ENCODE measurements around the gene ATP2C2.

Gene ATP2C2

DNA sequence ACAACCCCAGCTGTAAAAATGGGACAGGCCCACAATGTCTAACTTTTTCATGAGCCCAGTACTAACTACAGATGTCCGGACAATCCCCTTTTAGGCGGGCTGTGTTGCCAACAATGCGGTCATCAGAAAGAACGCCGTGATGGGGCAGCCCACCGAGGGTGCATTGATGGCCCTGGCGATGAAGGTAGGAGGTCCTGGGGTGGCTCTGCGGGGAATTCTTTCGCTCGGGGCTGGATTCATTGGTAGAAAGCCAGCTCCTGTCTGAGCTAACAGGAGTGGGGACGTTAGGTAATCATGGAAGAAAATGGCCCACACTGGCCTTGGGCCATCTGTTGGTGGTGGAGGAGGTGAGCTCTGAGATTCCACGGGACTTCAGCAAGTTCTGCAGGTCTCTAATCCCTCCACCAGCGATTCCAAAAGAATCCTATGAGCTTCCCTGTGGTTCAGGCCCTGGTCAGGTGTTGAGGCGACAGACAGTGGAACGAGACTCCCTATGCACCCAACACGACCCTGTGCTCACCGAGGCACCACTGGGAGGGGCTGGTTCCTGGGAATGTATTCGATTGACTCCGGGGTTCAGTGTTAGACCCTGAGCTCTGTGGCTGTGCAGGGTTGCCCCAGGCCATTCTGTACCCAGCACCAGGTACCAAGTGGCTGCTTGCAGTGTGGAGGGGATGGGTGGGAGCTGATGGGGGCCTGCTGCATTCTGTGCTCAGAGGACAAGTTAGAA is 74.2 kb downstream of the ATP2C2 start:
- H3K79me2 ChIP-seq (ENCODE audit: insufficient read depth, low read length) = no peaks in the 10 kb centered on the region
- ATAC-seq (ENCODE audit: insufficient read depth, low read depth) = no peak

DNA sequence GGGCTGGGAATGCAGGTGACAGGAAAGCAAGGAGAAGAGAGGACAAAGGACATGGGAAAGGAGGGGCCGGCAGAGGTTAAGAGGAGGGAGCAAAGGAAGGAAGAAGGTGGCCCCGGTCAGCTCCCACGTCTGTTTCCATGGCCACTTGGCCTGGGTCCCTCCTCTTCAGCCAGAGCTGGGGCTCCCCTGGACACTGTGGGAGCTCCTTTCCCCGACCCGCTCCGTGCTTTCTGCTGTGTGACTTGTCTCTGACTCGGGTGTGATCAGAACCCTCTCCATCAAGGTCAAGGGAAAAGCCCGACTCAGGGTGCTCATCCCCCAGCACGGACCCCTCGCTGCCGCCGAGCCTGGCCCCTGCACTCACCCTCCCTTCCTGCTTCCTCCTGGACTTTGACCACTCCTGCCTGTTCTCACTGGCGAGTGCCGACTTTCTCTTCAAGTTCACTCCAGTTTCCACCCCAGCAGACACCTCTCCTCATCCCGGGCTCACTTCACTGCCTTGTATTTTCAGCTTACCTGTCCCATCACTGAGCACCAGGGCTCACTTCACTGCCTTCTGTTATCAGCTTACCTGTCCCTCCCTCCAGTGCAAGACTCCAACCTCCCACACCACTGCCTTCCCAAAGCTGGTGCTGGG is 74.9 kb downstream of the ATP2C2 start:
- H3K79me2 ChIP-seq (ENCODE audit: insufficient read depth, low read length) = no peaks in the 10 kb centered on the region
- no peak overlapping the region for H3K4me2 ChIP-seq (ENCODE audit: insufficient read depth, low read length)
- H3K9ac ChIP-seq (ENCODE audit: low read depth, low read length) = no peak overlapping the region
- ATAC-seq (ENCODE audit: insufficient read depth, low read depth) = no peak
- H2AFZ ChIP-seq (ENCODE audit: low read depth, low read length) = no peak overlapping the region
- TF ChIP-seq, protein P1, sequence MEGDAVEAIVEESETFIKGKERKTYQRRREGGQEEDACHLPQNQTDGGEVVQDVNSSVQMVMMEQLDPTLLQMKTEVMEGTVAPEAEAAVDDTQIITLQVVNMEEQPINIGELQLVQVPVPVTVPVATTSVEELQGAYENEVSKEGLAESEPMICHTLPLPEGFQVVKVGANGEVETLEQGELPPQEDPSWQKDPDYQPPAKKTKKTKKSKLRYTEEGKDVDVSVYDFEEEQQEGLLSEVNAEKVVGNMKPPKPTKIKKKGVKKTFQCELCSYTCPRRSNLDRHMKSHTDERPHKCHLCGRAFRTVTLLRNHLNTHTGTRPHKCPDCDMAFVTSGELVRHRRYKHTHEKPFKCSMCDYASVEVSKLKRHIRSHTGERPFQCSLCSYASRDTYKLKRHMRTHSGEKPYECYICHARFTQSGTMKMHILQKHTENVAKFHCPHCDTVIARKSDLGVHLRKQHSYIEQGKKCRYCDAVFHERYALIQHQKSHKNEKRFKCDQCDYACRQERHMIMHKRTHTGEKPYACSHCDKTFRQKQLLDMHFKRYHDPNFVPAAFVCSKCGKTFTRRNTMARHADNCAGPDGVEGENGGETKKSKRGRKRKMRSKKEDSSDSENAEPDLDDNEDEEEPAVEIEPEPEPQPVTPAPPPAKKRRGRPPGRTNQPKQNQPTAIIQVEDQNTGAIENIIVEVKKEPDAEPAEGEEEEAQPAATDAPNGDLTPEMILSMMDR (IDR thresholded peaks at IDR 0.05; ENCODE audit: borderline replicate concordance, extremely low read depth, low read length, poor library complexity, severe bottlenecking) = no peak
- no peak for TF ChIP-seq EZH2 (IDR thresholded peaks at IDR 0.05; ENCODE audit: borderline replicate concordance, low read depth, low read length, severe bottlenecking)
- no peak overlapping the region for H3K27ac ChIP-seq (ENCODE audit: low read length)
- H3K4me3 ChIP-seq (ENCODE audit: low read depth in 1 of 2, low read length in 2 of 2) = no peak overlapping the region
- H4K20me1 ChIP-seq (ENCODE audit: insufficient read depth, low read length) = no peaks in the 10 kb centered on the region
- no peaks in the 10 kb centered on the region for H3K27me3 ChIP-seq (ENCODE audit: insufficient read depth, low read length, poor library complexity)
- no peaks in the 10 kb centered on the region for H3K36me3 ChIP-seq (ENCODE audit: insufficient read depth, low read length)
- no peak for DNase-seq
- H3K4me1 ChIP-seq (ENCODE audit: insufficient read depth, low read length) = no peaks in the 10 kb centered on the region
- no peaks in the 10 kb centered on the region for H3K9me3 ChIP-seq (ENCODE audit: insufficient read depth, low read length, severe bottlenecking)

More for the DNA sequence above, 74.2 kb downstream of the ATP2C2 start:
- Histone ChIP-seq H3K27me3 (ENCODE audit: insufficient read depth, low read length, poor library complexity) (no peaks in the 10 kb centered on the region), H3K9me3 (ENCODE audit: insufficient read depth, low read length, severe bottlenecking) (no peaks in the 10 kb centered on the region), H3K9ac (ENCODE audit: low read depth, low read length) (no peak overlapping the region), H3K4me3 (ENCODE audit: low read depth in 1 of 2, low read length in 2 of 2) (no peak overlapping the region), H4K20me1 (ENCODE audit: insufficient read depth, low read length) (no peaks in the 10 kb centered on the region), H2AFZ (ENCODE audit: low read depth, low read length) (no peak overlapping the region), H3K36me3 (ENCODE audit: insufficient read depth, low read length) (no peaks in the 10 kb centered on the region), H3K27ac (ENCODE audit: low read length) (no peak overlapping the region), H3K4me1 (ENCODE audit: insufficient read depth, low read length) (no peaks in the 10 kb centered on the region), H3K4me2 (ENCODE audit: insufficient read depth, low read length) (no peak overlapping the region)
- no peak for DNase-seq
- TF ChIP-seq, protein P1 (IDR thresholded peaks at IDR 0.05; ENCODE audit: borderline replicate concordance, extremely low read depth, low read length, poor library complexity, severe bottlenecking) = no peak
- TF ChIP-seq EZH2 (IDR thresholded peaks at IDR 0.05; ENCODE audit: borderline replicate concordance, low read depth, low read length, severe bottlenecking) = no peak

DNA sequence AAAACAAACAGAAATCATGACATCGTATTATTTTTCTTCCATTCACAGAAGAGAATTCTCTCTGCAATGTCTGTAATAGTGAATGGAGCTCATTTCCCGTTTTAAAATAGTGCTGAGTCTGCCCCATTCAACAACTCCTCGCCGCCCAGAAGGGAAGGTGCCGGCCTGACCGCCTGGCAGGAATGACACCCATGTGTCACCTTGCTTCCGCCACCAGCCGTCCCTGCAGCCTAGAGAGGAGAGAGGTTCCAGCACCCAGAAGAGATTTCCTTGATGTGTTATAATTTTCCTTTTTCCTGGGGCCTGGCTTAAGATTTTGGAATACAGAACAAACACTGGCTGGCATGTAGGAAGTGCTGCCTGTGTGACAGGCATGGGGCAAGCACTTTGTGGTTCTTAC is 76.1 kb downstream of the ATP2C2 start:
- Histone ChIP-seq H3K27ac (ENCODE audit: low read length) (no peak overlapping the region), H3K36me3 (ENCODE audit: insufficient read depth, low read length) (no peaks in the 10 kb centered on the region), H3K9me3 (ENCODE audit: insufficient read depth, low read length, severe bottlenecking) (no peaks in the 10 kb centered on the region), H3K4me2 (ENCODE audit: insufficient read depth, low read length) (no peak overlapping the region), H3K4me3 (ENCODE audit: low read depth in 1 of 2, low read length in 2 of 2) (no peak overlapping the region), H3K9ac (ENCODE audit: low read depth, low read length) (no peak overlapping the region), H3K79me2 (ENCODE audit: insufficient read depth, low read length) (no peaks in the 10 kb centered on the region), H3K27me3 (ENCODE audit: insufficient read depth, low read length, poor library complexity) (no peaks in the 10 kb centered on the region), H4K20me1 (ENCODE audit: insufficient read depth, low read length) (no peaks in the 10 kb centered on the region; the same call in 1 of the 2 replicates), H2AFZ (ENCODE audit: low read depth, low read length) (no peak overlapping the region), H3K4me1 (ENCODE audit: insufficient read depth, low read length) (no peaks in the 10 kb centered on the region)
- no peak for ATAC-seq (ENCODE audit: insufficient read depth, low read depth)
- DNase-seq = no peak
- TF ChIP-seq EZH2 (IDR thresholded peaks at IDR 0.05; ENCODE audit: borderline replicate concordance, low read depth, low read length, severe bottlenecking) = no peak
- TF ChIP-seq, protein P1 (IDR thresholded peaks at IDR 0.05; ENCODE audit: borderline replicate concordance, extremely low read depth, low read length, poor library complexity, severe bottlenecking) = no peak
